OCI-LY3 (cell line): ENCODE data around the gene RHOBTB3.

Experiments used
- H2AFZ ChIP-seq: fragments of 200-600, 300-600 bp; shearing (Covaris generic); 2 replicates; pipeline ENCODE4 v1.6.0; 2014; ENCODE audit warnings: antibody characterized with exemption, low read depth, low read length
- H3K27ac ChIP-seq: fragments of 200-600, 300-600 bp; sonication (generic); 2 replicates; pipeline ENCODE4 v1.5.1; 2014; ENCODE audit warnings: mild to moderate bottlenecking, low read length, moderate library complexity, mixed read lengths
- H3K27me3 ChIP-seq: fragments of 200-600, 300-600 bp; sonication (generic); 2 replicates; pipeline ENCODE4 v1.6.1; 2014; ENCODE audit warnings: low read depth, low read length, mixed read lengths
- H3K36me3 ChIP-seq: fragments of 200-600, 300-600 bp; sonication (generic); replicated peaks from 2 replicates; pipeline ENCODE3; 2014; ENCODE audit warnings: low read depth, low read length, mixed read lengths
- H3K4me1 ChIP-seq: fragments of 300-600, 200-600 bp; sonication (generic); 2 replicates; pipeline ENCODE4 v1.6.1; 2014; ENCODE audit warnings: low read length, mixed read lengths
- H3K4me2 ChIP-seq: fragments of 200-600, 300-600 bp; sonication (generic); 2 replicates; pipeline ENCODE4 v1.6.1; 2014; ENCODE audit warnings: low read length, mixed read lengths
- H3K4me3 ChIP-seq: fragments of 300-600, 200-600 bp; sonication (generic); 2 replicates; pipeline ENCODE4 v1.5.1; 2014; ENCODE audit warnings: antibody characterized with exemption, mild to moderate bottlenecking, low read length, moderate library complexity
- H3K79me2 ChIP-seq: fragments of 300-600, 200-600 bp; shearing (Covaris generic); 2 replicates; pipeline ENCODE4 v1.6.1; 2014; ENCODE audit warnings: mild to moderate bottlenecking, low read length, mixed read lengths
- H3K9ac ChIP-seq: fragments of 300-600, 200-600 bp; shearing (Covaris generic); 2 replicates; pipeline ENCODE4 v1.6.0; 2014; ENCODE audit warnings: mild to moderate bottlenecking, low read length, moderate library complexity
- H3K9me3 ChIP-seq: fragments of 200-600, 300-600 bp; shearing (Covaris generic); 2 replicates; pipeline ENCODE4 v1.6.1; 2014; ENCODE audit warnings: low read length, mixed read lengths; ENCODE audit not compliant: insufficient read depth
- H4K20me1 ChIP-seq: fragments of 200-600, 300-600 bp; sonication (generic); 2 replicates; pipeline ENCODE4 v1.6.1; 2016; ENCODE audit warnings: low read length, mixed read lengths; ENCODE audit not compliant: insufficient read depth
- EZH2phosphoT487 ChIP-seq: fragments of 200-600 bp; shearing (Covaris generic); IDR thresholded peaks from 2 replicates; pipeline ENCODE4 v1.6.1; 2018; ENCODE audit warnings: antibody characterized with exemption, mixed run types, low read depth
- TF ChIP-seq, protein P1 (sequence below): fragments of 200-600, 300-600 bp; sonication (generic); IDR thresholded peaks from 2 replicates; pipeline ENCODE4 v1.5.1; 2014; ENCODE audit warnings: antibody characterized with exemption, low read length, low read depth

RHOBTB3 gene

DNA sequence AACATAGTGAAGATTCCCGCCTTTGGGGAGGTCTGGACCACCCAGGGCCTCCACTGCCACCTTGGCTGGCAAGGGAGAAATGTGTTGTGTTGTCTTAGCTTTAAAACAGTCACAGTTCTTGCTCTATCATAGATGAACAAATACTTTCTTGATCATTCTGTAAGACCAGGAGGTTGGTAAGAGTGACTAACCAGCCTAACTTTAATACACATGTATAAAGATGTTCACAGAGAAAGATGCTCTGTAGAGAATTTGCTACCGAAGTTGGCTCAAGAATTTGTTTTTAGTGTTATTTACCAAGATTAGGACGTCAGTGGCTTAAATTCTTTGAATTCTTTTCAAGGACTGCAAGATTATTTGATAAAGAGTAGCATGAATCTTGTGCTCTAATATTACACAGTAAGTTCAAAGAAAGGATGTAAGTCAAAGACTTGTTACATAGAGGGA is 63.0 kb downstream of the RHOBTB3 start:
- H2AFZ ChIP-seq = no peak overlapping the region
- H3K27ac ChIP-seq = no peak overlapping the region
- no peaks in the 10 kb centered on the region for H3K9me3 ChIP-seq
- TF ChIP-seq, protein P1, sequence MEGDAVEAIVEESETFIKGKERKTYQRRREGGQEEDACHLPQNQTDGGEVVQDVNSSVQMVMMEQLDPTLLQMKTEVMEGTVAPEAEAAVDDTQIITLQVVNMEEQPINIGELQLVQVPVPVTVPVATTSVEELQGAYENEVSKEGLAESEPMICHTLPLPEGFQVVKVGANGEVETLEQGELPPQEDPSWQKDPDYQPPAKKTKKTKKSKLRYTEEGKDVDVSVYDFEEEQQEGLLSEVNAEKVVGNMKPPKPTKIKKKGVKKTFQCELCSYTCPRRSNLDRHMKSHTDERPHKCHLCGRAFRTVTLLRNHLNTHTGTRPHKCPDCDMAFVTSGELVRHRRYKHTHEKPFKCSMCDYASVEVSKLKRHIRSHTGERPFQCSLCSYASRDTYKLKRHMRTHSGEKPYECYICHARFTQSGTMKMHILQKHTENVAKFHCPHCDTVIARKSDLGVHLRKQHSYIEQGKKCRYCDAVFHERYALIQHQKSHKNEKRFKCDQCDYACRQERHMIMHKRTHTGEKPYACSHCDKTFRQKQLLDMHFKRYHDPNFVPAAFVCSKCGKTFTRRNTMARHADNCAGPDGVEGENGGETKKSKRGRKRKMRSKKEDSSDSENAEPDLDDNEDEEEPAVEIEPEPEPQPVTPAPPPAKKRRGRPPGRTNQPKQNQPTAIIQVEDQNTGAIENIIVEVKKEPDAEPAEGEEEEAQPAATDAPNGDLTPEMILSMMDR = no peak
- no peak for TF ChIP-seq EZH2phosphoT487
- no peak overlapping the region for H3K4me3 ChIP-seq
- H3K36me3 ChIP-seq = no peaks in the 10 kb centered on the region
- no peak overlapping the region for H3K4me2 ChIP-seq
- no peaks in the 10 kb centered on the region for H4K20me1 ChIP-seq
- H3K9ac ChIP-seq = no peak overlapping the region
- H3K79me2 ChIP-seq = no peaks in the 10 kb centered on the region
- no peaks in the 10 kb centered on the region for H3K27me3 ChIP-seq
- H3K4me1 ChIP-seq = peaks cover 7% of the 10 kb centered on the region

DNA sequence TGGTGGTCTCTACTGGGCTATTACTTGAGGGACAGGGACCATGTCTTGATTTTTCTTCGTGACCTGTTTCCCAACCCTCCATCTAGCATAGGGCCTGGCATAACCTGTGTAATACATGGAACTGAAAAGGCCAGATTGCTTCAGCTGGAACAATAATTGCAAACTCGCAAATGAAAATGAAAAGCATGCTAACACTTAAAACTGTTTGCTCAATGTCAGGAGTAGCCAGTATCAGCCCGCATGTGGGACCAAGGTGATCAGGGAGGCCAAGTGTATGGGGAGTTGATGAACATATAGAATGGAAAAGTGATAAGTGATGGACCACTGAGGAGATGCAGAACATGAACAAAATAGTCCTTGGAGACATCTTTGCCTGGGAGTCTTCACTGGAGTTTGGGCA is 66.2 kb downstream of the RHOBTB3 start:
- Histone ChIP-seq H2AFZ (no peak overlapping the region), H4K20me1 (no peaks in the 10 kb centered on the region), H3K36me3 (no peaks in the 10 kb centered on the region), H3K9ac (no peak overlapping the region), H3K4me2 (no peak overlapping the region), H3K79me2 (no peaks in the 10 kb centered on the region), H3K9me3 (no peaks in the 10 kb centered on the region), H3K27me3 (no peaks in the 10 kb centered on the region), H3K4me1 (no peaks in the 10 kb centered on the region), H3K27ac (no peak overlapping the region), H3K4me3 (no peak overlapping the region)
- TF ChIP-seq, protein P1 = no peak
- no peak for TF ChIP-seq EZH2phosphoT487

- Histone ChIP-seq H3K4me3 (no peak overlapping the region), H3K9ac (no peak overlapping the region), H2AFZ (no peak overlapping the region), H3K27me3 (no peaks in the 10 kb centered on the region), H3K4me1 (no peaks in the 10 kb centered on the region), H3K4me2 (no peak overlapping the region), H3K27ac (no peak overlapping the region), H4K20me1 (no peaks in the 10 kb centered on the region), H3K9me3 (no peaks in the 10 kb centered on the region), H3K36me3 (no peaks in the 10 kb centered on the region), H3K79me2 (no peaks in the 10 kb centered on the region)
- TF ChIP-seq, protein P1 = no peak
- TF ChIP-seq EZH2phosphoT487 = no peak
Observed at GRCh38 chr5:95798048-95798447, 66.9 kb downstream of the RHOBTB3 start.

DNA sequence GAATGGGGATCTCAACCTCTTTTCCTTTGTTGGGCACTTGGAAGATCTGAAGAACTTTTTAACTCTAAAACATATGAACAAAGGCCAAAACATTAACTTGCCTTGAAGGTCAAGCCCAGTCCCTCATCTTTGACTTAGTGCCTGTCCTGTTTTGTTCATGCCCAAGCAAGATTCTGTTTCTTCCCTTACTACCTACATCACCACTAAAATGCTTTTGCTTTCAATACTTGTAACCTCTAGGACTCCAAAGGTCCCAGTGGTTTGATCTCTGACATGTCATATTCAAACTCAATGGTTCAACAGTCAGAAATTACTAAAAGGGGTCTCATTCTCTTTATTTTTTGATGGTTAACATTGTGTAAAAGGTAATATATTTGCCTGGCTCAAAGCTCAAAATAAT is 67.4 kb downstream of the RHOBTB3 start:
- Histone ChIP-seq H3K36me3 (no peaks in the 10 kb centered on the region), H3K27me3 (no peaks in the 10 kb centered on the region), H3K27ac (no peak overlapping the region), H4K20me1 (no peaks in the 10 kb centered on the region), H3K79me2 (no peaks in the 10 kb centered on the region), H2AFZ (no peak overlapping the region), H3K4me1 (no peaks in the 10 kb centered on the region), H3K4me2 (no peak overlapping the region), H3K9ac (no peak overlapping the region), H3K4me3 (no peak overlapping the region), H3K9me3 (no peaks in the 10 kb centered on the region)
- no peak for TF ChIP-seq EZH2phosphoT487
